NCI-H774 (cell line): ENCODE data around the gene MACROD2.
"Not testable (repeated sequence)": the region's sequence is repeated elsewhere in the genome, so short reads cannot be mapped to it uniquely, and the experiment has no call there.

Experiments
- DNase-seq: peaks from one replicate; lab custom pipeline; 2025; lab: John Stamatoyannopoulos, UW

Gene MACROD2

DNA sequence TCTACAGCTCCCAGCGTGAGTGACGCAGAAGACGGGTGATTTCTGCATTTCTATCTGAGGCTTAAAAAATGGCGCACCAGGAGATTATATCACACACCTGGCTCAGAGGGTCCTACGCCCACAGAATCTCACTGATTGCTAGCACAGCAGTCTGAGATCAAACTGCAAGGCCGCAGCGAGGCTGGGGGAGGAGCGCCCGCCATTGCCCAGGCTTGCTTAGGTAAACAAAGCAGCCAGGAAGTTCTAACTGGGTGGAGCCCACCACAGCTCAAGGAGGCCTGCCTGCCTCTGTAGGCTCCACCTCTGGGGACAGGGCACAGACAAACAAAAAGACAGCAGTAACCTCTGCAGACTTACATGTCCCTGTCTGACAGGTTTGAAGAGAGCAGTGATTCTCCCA lies 275.4 kb downstream of the MACROD2 start:
- not testable (repeated sequence) for DNase-seq

DNA sequence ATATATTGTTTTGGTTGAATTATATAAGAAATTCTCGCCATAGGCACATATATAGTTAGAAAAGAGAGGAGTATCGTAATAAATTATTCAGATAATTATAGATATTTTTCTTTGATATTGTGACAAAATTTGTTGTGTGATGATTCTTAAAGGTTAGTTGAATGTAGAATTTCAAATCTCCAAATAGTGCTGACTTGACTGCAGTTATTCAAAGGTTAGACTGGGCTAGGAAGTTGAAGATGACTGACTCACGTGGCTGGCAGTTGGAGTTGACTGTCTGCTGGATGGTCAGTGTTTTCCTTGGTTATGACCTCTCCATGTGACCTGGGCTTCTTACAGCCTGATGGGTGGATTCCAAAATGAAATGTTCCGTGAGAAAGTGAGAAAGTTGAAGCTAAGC lies 286.8 kb downstream of the MACROD2 start:
- no peak for DNase-seq

GRCh38 chr20:14284443-14284842 lies 289.1 kb downstream of the MACROD2 start:
- no peak for DNase-seq

DNA sequence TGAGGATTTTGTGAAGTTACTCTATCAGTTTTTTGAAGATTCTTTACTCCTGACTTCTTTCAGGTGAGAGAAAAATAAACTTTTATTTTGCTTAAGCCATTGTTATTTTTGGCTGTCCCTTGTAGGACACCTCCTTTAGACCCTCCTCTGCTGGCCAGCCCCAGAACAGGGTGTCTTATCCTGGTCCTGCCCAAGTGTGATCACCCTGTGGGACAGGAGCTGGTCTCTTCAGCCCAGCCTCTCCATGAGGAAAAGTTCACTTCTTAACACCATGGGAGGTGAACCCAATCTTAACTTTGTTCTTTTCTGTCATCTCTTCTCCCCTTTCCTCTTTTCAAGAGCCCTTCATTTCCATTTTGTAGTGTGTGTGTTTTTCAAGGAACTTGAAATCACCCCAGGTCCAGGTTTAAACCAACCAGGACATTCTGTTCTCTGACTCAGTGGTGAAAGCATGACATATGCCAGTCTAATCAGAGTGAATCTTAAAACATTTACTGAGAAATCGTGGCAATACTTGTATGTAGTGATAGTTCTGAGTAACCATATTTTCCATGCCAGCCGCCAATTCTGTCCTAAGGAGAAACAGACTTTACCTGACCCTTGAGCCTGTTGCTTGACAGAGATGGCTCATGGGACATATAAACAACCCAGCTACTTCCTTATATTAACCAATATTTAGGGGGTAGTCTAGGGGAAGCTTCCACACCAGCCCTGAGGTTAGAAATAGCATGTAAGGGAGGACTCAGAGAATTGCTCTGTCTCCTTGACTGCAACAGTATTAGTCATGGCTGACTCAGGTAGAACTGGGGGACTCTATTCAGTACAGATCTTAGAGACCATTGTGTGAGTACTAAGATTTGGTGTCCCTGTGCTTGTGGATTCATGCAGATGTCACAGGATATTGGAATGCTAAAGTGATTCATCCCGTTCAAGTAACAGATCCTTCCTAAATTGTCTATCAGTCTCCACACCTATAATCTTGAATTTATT lies 293.3 kb downstream of the MACROD2 start:
- DNase-seq: no peak

GRCh38 chr20:14291502-14291901 lies 296.2 kb downstream of the MACROD2 start:
- DNase-seq: no peak

DNA sequence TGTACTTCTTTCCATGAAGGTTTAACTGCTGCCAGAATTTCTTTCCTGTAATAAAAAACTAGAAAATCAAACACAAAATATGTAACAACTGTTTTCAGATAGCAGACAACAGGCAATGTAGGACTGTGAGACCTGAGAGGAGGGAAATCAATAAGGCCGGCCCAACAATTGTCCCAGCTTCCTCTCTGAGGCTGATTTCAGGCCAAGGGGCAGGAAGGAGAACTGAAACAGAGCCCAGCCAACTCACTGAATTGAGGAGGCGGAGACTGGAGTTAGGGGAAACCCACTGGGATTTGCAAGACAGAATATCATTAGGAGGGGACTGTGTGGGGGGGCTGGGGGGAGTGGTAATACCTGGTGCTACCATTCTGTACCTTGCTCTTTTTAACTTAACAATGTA lies 299.9 kb downstream of the MACROD2 start:
- no peak for DNase-seq

DNA sequence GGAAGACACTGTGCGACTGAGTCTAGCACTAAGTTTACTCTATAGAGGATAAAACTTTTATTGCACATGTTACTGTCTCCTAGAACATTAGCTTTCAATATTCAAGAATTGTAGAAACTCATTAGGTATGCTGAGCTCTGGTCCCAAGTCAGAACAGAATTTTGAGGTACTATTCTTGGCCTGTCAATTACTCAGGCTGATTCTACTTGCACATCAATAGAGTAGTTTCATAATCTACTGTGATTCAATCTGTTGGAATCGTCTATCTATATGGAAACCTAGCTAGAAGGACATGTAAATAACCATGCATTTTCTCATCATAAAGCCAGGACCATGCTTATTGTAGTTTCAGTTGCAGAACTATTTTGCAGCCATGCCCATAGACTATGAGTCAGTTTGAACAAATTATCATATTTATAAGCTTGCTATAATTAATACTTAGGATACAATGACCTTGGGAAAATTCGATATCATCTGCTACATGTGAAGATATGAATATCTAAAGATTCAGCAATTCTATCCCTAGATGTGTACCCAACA lies 300.5 kb downstream of the MACROD2 start:
- no peak for DNase-seq

GRCh38 chr20:14299831-14300230 lies 304.5 kb downstream of the MACROD2 start:
- no peak for DNase-seq

- no peak for DNase-seq
Measured at GRCh38 chr20:14303106-14303505, 307.8 kb downstream of the MACROD2 start.

GRCh38 chr20:14303651-14304050 lies 308.3 kb downstream of the MACROD2 start:
- no peak for DNase-seq

GRCh38 chr20:14304472-14304871 lies 309.2 kb downstream of the MACROD2 start:
- no peak for DNase-seq

- no peak for DNase-seq
Measured at GRCh38 chr20:14307956-14308355, 312.6 kb downstream of the MACROD2 start.

GRCh38 chr20:14310977-14311627 lies 315.8 kb downstream of the MACROD2 start:
- DNase-seq: no peak

GRCh38 chr20:14312001-14312400 lies 316.7 kb downstream of the MACROD2 start:
- DNase-seq: no peak

GRCh38 chr20:14313341-14314020 lies 318.2 kb downstream of the MACROD2 start:
- no peak for DNase-seq

DNA sequence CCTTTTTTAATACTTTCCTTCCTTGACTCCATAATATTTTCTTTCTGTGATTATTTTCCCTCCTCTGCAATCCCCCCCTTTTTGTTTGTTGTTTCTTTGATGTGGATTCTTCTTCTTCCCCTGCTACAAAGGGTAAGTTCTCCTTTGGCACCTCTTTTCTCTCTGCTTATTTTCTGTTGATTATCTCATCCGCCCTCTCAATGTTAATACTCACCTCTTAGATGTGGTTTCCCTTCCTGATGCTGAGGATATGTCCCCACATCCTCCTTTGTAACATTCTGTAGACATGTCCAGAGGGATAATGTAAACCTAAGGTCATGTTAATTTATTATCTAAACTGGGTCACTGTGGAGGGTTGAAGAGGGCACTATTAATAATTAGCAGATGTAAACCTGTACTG lies 324.4 kb downstream of the MACROD2 start:
- no peak for DNase-seq

- DNase-seq: no peak
Measured at GRCh38 chr20:14331646-14332045, 336.3 kb downstream of the MACROD2 start.

DNA sequence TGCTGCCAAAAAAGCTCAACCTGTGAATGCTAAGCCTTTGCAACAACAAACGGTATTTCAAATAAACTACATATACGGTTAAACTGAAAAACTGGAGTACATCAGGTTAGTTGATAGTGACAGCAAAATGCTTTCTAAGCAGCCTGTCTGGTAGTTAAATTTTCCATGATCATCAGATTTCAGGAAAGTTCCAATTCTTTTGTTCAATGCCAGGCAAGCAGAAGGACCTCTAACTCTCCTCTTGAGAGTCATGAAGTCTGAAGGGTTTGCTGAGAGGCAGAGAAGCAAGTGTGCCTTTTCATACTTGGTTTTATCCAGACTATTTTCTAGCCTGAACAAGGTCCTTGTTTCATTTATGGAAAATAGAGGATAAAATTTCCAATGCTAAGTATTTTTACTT lies 337.6 kb downstream of the MACROD2 start:
- no peak for DNase-seq

- no peak for DNase-seq
Measured at GRCh38 chr20:14333721-14334120, 338.4 kb downstream of the MACROD2 start.

DNA sequence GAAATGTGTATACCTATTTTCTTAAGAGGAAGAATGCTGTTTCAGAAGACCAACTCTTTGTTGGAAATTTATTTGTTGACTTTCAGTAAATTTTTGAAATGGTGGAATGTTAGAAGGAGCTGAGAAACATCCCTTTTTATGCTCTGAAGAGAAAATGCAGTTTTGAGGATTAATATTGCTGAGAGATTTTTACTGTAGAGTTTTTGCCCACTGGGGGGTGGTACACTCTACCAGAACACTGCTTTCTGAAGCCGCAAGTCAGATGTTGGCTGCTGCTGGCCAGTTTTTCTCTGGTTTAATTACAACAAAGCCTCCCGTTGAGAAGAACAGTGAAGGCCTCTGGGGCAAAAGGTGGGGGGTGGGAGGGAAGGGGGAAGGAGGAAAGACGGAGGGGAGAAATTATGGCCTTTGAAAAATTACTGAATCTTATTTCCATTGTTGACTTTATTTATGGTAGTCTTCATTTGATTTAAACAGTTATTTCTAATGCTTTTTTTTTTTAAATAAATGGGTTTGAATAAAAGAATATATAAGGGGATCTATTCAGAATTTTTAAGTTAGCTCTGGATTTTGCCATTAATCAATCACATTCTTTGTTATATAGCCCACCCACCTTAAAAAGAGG lies 339.1 kb downstream of the MACROD2 start:
- DNase-seq: no peak

DNA sequence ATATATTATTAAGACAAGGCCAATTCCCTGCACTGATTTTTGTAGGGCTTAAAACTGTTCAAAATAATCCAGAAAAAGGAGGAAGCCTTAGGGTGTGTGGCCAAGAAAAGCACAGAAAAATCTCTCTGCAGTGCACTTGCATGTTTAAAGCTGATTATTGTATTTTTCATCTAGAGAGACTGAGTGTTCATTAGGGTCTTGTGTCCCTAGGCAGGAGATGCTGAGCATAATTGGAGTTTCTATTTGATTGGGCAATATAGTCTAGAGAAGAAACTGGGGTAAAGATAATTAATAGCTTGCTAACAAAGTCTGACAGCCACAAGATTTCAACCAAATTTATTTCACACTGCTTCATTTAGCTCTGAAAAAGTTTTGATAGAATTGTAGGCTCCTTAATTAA lies 339.7 kb downstream of the MACROD2 start:
- no peak for DNase-seq

DNA sequence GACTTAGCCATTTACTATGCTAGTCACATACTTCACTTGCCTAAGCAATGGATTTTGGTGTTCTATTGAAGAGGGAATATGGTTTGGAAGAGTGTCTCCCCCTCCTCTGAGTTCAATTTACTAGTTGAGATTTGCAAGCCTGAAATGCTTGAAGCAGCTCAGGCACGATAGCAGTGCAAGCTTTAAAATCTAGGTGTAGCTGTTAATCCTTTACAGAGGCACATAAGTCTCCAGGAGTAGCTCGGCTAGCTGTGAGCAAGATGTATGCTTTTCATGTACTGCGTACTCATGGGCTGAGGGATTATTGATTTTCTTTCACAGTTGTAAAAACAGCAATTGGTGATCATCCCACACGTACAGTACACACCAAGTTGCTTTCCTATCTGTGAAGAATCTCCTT lies 341.4 kb downstream of the MACROD2 start:
- DNase-seq: no peak
